ENCODE measurements around the gene RUFY1.

DNA sequence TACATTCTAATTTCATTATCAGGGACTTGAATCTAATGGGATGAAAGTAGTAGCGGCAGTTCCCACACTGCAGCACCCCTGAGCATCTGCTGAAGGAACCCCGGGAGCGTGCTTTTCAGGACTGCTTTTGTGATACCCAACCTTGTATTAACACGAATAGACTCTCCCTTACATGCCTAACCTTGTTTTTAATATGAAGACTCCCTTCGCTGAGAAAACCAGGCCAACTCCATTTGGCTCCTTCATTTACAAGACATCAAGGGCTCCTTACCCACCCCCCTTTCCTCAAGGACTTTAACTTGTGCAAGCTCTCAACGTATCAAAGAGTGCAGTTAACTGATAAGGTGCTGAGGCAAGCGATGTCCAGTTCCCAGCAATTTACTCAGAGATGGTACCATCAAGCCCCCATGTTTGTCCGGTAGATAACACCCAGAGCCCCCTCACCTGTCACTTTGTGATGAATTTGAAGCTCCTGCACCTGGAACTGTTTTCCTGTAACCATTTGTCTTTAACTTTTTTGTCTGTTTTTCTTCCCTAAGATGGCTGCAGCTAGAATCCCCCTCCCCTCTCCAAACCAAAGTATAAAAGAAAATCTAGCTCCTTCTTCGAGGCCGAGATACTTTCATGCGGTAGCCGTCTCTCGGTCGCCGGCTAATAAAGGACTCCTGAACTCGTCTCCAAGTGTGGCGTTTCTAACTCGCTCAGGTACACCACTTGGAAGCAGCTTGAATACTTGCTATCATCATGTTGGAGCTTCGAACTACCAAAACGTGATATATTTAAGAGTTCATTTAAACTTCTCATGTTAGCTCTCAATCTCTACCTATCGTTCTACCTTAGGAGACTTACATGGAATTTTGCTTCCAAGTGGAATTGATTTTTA lies 62.5 kb downstream of the RUFY1 start:
- TF ChIP-seq, protein P1, sequence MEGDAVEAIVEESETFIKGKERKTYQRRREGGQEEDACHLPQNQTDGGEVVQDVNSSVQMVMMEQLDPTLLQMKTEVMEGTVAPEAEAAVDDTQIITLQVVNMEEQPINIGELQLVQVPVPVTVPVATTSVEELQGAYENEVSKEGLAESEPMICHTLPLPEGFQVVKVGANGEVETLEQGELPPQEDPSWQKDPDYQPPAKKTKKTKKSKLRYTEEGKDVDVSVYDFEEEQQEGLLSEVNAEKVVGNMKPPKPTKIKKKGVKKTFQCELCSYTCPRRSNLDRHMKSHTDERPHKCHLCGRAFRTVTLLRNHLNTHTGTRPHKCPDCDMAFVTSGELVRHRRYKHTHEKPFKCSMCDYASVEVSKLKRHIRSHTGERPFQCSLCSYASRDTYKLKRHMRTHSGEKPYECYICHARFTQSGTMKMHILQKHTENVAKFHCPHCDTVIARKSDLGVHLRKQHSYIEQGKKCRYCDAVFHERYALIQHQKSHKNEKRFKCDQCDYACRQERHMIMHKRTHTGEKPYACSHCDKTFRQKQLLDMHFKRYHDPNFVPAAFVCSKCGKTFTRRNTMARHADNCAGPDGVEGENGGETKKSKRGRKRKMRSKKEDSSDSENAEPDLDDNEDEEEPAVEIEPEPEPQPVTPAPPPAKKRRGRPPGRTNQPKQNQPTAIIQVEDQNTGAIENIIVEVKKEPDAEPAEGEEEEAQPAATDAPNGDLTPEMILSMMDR (IDR thresholded peaks at IDR 0.05; ENCODE audit: insufficient read depth, low read length, poor library complexity, severe bottlenecking): no peak
- TF ChIP-seq EZH2phosphoT487 (conservative IDR thresholded peaks at IDR 0.05; ENCODE audit: low read length): no peak
